Activated naive CD8-positive, alpha-beta T cell treated with anti-CD3 and anti-CD28 coated beads for 36 hours (primary cell): ENCODE data around the gene ADRB1. TPM values are rescaled to one million over a fixed set of nuclear protein-coding genes. Genes with fewer than 3 reads are reported as not detected.

ENCODE experiments used
- DNase-seq: peaks from one replicate; pipeline ENCODE4 v3.0.0; 2021
- H3K27ac Mint-ChIP-seq: one replicate; pipeline ENCODE4 v1.8.0; 2022; ENCODE audit warnings: mild to moderate bottlenecking, moderate library complexity, mixed read lengths
- H3K27me3 Mint-ChIP-seq: one replicate; pipeline ENCODE4 v1.8.0; 2022; ENCODE audit warnings: mild to moderate bottlenecking, mixed read lengths
- H3K36me3 Mint-ChIP-seq: one replicate; pipeline ENCODE4 v1.8.0; 2021; ENCODE audit warnings: mild to moderate bottlenecking, mixed read lengths
- H3K4me1 Mint-ChIP-seq: one replicate; pipeline ENCODE4 v1.8.0; 2021; ENCODE audit warnings: mixed read lengths
- H3K4me3 Mint-ChIP-seq: one replicate; pipeline ENCODE4 v1.8.0; 2022; ENCODE audit warnings: mild to moderate bottlenecking, moderate library complexity, mixed read lengths
- H3K9me3 Mint-ChIP-seq: one replicate; pipeline ENCODE4 v1.8.0; 2022; ENCODE audit warnings: mixed read lengths
- total RNA-seq, 2 experiments: library from RNA; stranded (reverse); gene quantifications; one replicate each; pipeline ENCODE4 v1.2.3, GENCODE V29; 2021

ADRB1 gene
- total RNA-seq, 2 experiments from 2014 or later = 0.14 TPM; not detected in 1

GRCh38 chr10:114084215-114084614, 40.5 kb downstream of the ADRB1 start:
- Mint-ChIP-seq H3K4me1 (no peaks in the 10 kb centered on the region), H3K4me3 (no peak overlapping the region), H3K36me3 (no peaks in the 10 kb centered on the region), H3K27ac (no peak overlapping the region), H3K9me3 (no peaks in the 10 kb centered on the region), H3K27me3 (peaks cover 5% of the 10 kb centered on the region)
- DNase-seq = no peak

- no peaks in the 10 kb centered on the region for H3K4me1 Mint-ChIP-seq
- no peaks in the 10 kb centered on the region for H3K36me3 Mint-ChIP-seq
- DNase-seq = no peak
- H3K27ac Mint-ChIP-seq = no peak overlapping the region
- no peaks in the 10 kb centered on the region for H3K27me3 Mint-ChIP-seq
- H3K4me3 Mint-ChIP-seq = no peak overlapping the region
- no peaks in the 10 kb centered on the region for H3K9me3 Mint-ChIP-seq
Observed at GRCh38 chr10:114087255-114087654, 43.6 kb downstream of the ADRB1 start.

- Mint-ChIP-seq H3K9me3 (no peaks in the 10 kb centered on the region), H3K4me1 (no peaks in the 10 kb centered on the region), H3K4me3 (no peak overlapping the region), H3K27me3 (no peaks in the 10 kb centered on the region), H3K36me3 (no peaks in the 10 kb centered on the region), H3K27ac (no peak overlapping the region)
- DNase-seq = no peak
Observed at GRCh38 chr10:114087655-114088054, 44.0 kb downstream of the ADRB1 start.

GRCh38 chr10:114094795-114095194, 51.1 kb downstream of the ADRB1 start:
- no peak for DNase-seq
- H3K27me3 Mint-ChIP-seq = peaks cover 22% of the 10 kb centered on the region
- H3K9me3 Mint-ChIP-seq = peaks cover 5% of the 10 kb centered on the region
- peaks cover 34% of the 10 kb centered on the region for H3K4me1 Mint-ChIP-seq
- H3K4me3 Mint-ChIP-seq = no peak overlapping the region
- no peak overlapping the region for H3K27ac Mint-ChIP-seq
- peaks cover 5% of the 10 kb centered on the region for H3K36me3 Mint-ChIP-seq

GRCh38 chr10:114095559-114096337, 52.1 kb downstream of the ADRB1 start:
- peaks cover 43% of the 10 kb centered on the region for H3K4me1 Mint-ChIP-seq
- H3K4me3 Mint-ChIP-seq = peak overlapping the region; percentile 20
- peaks cover 32% of the 10 kb centered on the region for H3K27me3 Mint-ChIP-seq
- peaks cover 5% of the 10 kb centered on the region for H3K36me3 Mint-ChIP-seq
- H3K9me3 Mint-ChIP-seq = peaks cover 5% of the 10 kb centered on the region
- no peak overlapping the region for H3K27ac Mint-ChIP-seq
- DNase-seq = no peak

Other genes with a start within 250 kb of the ADRB1 start
- 10 to 100 TPM; 17.4 to 19.0 TPM for gene DCLRE1A, start 189.8 kb upstream of the ADRB1 start, total RNA-seq
- 10 to 100 TPM; 24.2 to 26.7 TPM for gene NHLRC2, start 189.2 kb upstream of the ADRB1 start, total RNA-seq
- gene CCDC186, start 130.3 kb downstream of the ADRB1 start, total RNA-seq = 10 to 100 TPM in 1 of 2 experiments, 1 to 10 TPM in 1; 8.3 to 10.3 TPM
- gene TDRD1, start 135.5 kb downstream of the ADRB1 start, total RNA-seq = under 1 TPM; 0.21 to 0.24 TPM
- gene VWA2, start 195.4 kb downstream of the ADRB1 start, total RNA-seq = not detected